IPS-18c (cell line): Measurements from ENCODE around the gene CDAN1.
"Not testable (repeated sequence)": the region's sequence is repeated elsewhere in the genome, so short reads cannot be mapped to it uniquely, and the experiment has no call there.

Experiments used
- H3K4me3 ChIP-seq: 2 replicates; pipeline ENCODE4 v1.7.0; 2013; ENCODE audit warnings: low read depth, mild to moderate bottlenecking, low read length, moderate library complexity; ENCODE audit not compliant: insufficient read depth
- H3K9me3 ChIP-seq: one replicate; pipeline ENCODE4 v1.6.1; 2013; ENCODE audit warnings: mild to moderate bottlenecking, low read length, moderate library complexity; ENCODE audit not compliant: control insufficient read depth, insufficient read depth

The CDAN1 gene

DNA sequence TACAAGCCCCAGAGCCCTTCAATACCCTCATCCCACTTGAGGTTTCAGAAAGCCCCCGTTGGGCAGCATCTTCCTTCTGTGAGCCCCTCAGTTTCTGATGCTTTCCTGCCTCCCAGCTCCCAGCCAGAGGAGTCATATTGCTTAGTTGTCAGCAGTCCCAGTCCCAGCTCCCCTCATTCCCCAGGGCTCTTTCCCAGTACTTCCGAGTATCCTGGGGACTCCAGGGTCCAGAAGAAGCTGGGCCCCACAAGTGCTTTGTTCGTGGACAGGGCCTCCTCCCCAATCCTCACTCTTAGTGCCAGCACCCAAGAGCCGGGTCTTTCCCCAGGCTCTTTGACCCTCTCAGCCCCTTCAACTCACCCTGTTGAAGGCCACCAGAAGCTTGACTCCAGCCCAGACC lies 43.9 kb downstream of the CDAN1 start:
- no peaks in the 10 kb centered on the region for H3K9me3 ChIP-seq
- H3K4me3 ChIP-seq, result no peak overlapping the region

DNA sequence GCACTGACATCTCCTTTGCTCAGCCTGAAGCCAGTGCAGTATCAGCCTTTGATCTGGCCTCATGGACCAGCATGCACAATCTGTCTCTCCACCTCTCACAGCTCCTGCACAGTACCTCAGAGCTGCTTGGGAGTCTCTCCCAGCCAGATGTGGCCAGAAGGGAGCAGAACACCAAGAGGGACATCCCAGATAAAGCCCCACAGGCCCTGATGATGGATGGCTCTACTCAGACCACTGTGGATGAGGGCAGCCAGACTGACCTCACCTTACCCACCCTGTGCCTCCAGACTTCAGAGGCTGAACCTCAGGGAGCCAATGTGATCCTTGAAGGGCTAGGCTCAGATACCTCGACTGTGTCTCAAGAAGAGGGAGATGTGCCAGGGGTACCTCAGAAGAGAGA lies 44.4 kb downstream of the CDAN1 start:
- H3K9me3 ChIP-seq, result no peaks in the 10 kb centered on the region
- H3K4me3 ChIP-seq, result no peak overlapping the region

DNA sequence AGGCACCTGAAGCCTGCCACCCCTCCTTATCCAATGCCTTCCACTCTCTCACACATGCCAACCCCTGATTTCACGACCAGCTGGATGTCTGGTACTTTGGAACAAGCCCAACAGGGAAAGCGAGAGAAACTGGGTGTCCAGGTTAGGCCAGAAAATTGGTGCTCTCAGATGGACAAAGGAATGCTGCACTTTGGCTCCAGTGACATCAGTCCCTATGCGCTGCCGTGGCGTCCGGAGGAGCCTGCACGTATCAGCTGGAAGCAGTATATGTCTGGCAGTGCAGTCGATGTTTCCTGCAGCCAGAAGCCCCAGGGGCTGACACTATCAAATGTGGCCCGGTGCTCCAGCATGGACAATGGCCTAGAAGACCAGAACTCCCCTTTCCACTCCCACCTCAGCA lies 45.2 kb downstream of the CDAN1 start:
- Histone ChIP-seq H3K4me3 (no peak overlapping the region), H3K9me3 (no peaks in the 10 kb centered on the region)

DNA sequence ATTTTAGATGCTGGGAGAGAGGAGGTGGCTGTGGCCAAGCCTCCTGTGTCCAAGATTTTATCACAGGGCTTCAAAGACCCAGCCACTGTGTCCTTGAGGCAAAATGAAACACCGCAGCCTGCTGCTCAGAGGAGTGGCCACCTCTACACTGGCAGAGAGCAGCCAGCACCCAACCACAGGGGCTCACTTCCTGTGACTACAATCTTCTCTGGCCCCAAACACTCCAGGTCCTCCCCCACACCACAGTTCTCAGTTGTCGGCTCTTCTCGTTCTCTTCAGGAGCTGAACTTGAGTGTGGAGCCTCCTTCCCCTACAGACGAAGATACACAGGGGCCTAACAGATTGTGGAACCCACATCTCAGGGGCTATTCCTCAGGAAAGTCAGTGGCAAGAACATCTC lies 45.6 kb downstream of the CDAN1 start:
- Histone ChIP-seq H3K9me3 (no peaks in the 10 kb centered on the region), H3K4me3 (no peak overlapping the region)

DNA sequence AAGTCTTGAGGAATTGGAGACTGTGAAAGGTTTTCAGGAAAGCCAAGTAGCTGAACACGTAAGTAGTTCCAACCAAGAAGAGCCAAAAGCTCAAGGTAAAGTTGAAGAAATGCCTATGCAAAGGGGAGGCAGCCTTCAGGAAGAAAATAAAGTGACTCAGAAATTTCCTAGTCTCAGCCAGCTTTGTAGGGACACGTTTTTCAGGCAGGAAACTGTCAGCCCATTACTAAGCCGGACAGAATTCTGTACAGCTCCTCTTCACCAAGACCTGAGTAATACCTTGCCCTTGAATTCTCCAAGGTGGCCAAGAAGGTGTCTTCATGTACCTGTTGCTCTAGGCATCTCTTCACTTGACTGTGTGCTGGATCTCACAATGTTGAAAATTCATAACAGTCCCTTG lies 48.6 kb downstream of the CDAN1 start:
- H3K9me3 ChIP-seq, result no peaks in the 10 kb centered on the region
- no peak overlapping the region for H3K4me3 ChIP-seq

DNA sequence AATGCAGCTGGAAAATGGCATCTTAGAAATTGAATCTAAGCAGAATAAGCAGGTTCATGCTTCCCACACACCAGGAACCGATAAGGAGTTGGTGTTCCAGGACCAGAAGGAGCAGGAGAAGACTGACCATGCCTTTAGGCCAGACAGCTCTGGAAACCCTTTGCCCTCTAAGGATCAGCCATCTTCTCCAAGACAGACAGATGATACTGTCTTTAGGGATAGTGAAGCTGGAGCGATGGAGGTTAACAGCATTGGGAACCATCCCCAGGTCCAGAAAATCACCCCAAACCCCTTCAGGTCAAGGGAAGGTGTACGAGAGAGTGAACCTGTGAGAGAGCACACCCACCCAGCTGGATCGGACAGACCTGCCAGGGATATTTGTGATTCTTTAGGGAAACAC lies 49.2 kb downstream of the CDAN1 start:
- no peaks in the 10 kb centered on the region for H3K9me3 ChIP-seq
- H3K4me3 ChIP-seq, result no peak overlapping the region

DNA sequence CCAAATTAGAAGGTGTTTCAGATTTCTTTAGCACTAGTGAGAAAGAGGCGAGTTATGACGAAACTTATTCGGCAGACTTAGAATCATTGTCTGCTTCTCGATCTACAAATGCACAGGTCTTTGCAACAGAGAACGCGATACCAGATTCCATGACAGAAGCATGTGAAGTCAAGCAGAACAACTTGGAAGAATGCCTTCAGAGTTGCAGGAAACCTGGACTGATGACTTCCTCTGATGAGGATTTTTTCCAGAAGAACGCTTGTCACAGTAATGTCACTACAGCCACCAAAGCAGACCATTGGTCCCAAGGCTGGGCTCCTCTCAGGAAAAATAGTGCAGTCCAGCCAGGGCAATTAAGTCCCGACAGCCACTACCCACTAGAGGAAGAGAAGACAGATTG lies 50.6 kb downstream of the CDAN1 start:
- H3K4me3 ChIP-seq, result no peak overlapping the region
- no peaks in the 10 kb centered on the region for H3K9me3 ChIP-seq

DNA sequence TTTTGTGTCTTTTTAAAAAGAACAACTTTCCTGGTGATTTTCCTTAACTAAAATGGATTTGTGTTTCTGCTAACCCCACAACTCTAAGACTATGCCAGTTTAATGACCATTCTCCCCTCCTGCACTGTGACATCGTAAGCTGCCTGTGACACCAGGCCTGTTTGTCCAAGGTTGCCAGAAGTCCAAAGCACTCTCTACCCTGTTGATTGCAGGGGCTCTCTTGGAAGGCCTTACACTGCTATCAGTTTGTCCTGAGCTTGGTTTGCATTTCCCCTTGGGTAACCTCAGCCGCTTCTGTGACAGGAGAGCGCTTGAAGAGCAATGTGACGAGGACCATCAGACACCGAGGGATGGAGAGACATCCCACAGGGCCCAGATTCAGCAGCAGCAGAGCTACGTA lies 55.8 kb downstream of the CDAN1 start:
- Histone ChIP-seq H3K9me3 (no peaks in the 10 kb centered on the region), H3K4me3 (no peak overlapping the region)

DNA sequence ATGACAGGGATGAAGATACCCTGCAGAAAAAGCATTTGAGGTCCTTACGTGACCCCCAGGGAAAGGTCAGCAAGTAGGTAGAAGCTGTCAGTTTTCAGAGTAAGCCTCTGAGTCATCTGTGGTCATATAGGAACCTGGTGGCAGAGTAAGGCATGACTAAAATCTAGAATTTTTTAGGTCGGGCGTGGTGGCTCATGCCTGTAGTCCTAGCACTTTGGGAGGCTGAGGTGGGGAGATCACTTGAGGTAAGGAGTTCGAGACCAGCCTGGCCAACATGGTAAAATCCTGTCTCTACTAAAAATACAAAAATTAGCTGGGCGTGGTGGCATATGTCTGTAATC lies 56.8 kb downstream of the CDAN1 start:
- H3K4me3 ChIP-seq, H3K9me3 ChIP-seq: not testable (repeated sequence)

DNA sequence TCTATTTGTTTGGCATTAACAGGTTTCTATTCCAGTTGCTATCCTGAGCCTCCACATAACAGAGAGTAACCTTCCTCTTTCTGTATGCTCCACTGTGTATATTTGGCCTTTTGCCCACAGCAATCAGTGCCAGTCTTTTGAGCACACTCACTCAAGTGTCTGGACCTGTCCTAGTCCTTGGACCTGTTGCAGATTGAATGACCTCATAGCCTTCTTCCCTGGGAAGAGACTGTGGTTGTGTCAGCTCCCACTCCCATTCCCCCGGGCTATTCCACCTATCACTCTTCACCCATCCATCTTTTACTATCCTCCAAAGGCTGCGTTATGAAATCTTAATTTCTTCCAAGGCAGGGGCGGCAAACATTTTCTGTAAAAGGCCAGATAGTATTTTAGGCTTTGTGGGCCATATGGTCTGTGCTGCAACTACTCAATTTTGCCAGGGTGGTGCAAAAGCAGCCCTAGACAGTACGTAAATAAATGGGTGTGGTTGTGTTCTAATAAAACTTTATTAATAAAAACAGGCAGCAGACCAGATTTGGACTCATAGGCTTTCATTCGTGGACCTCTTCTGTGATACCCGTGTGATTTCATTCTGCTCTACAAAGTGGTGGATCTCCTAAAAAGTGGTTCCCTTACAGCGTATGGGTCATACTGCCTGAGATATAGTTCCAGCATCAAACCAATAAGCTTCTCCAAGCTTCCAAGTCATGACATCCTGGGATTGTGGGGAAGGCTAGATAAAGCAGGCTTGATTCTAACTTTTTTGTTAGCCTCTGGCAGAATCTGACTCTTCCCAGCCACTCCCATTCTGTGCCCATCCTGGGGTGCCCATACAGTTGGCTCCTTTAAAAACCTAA lies 57.4 kb downstream of the CDAN1 start:
- no peaks in the 10 kb centered on the region for H3K9me3 ChIP-seq
- H3K4me3 ChIP-seq, result no peak overlapping the region

DNA sequence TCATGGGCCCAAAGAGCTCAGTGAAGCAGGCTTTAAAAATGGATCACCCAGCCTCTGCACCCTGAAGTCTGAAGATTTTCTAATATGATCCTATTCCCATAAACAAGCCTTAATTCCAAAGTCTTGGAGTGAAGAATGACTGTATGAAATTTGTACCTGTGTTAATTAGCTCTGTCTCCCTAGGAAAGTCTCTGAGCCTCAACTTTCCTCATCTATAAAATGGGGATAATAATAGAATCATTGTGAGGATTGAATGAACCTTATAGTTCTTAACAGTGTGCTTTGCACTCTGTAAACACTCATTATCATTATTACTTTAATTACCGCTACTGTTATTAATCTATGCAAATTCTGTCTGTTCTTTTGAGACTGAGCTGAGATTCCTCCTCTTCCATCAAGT lies 61.9 kb downstream of the CDAN1 start:
- H3K9me3 ChIP-seq, result no peaks in the 10 kb centered on the region
- H3K4me3 ChIP-seq, result no peak overlapping the region

DNA sequence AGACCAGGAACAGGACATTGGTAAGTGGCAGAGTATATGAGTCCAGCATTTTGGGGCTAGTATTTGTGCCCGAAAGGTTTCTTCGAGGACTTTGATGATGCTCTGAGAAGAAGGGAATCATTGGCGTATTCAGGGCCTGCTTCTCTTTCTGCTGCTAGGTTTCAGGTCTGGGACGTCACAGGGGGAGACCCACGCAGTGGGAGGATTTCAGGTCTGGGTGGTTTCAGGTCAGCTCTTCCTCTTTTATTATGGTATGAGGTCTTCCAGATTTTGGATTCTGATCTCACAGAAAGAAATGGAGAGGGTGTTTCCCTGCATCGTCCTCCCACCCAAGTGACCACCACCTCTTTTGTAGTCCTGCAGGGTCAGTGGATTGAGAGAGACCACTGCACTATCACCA lies 62.5 kb downstream of the CDAN1 start:
- Histone ChIP-seq H3K4me3 (no peak overlapping the region), H3K9me3 (no peaks in the 10 kb centered on the region)
